Measurements from ENCODE around the gene COL6A1. TPM values are rescaled to one million over a fixed set of nuclear protein-coding genes. Genes with fewer than 3 reads are reported as not detected.

The COL6A1 gene
- total RNA-seq, 1 experiment from 2014 or later, result 221 TPM

DNA sequence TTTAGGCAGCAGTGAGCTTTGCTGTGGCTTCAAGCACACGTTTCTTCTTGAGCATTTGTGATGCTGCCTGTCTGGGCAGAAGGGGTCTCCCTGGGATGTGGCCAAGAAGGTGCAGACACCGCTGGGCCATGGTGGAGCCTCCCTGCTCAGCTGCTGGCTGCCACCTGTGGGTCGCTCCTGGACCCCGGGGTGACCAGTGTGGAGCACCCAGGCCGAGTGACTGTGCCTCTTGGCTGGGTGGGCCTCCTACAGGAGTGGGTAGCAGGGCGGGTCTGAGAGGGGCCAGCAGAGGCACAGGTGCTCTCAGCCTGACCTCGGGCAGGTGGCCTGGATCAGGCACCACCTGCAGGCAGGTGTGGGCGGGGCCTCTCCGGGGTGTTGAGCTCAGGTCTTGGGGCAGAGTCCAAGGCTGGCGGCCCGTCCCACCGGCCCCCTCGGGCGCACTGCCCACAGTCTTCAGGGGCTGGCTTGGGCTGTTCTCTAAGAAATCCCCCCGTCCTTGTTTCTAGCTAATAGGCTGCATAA is 42.0 kb upstream of the COL6A1 start (continued):
- TF ChIP-seq SOX15 (CRISPR knock-in tag; IDR thresholded peaks at IDR 0.05) (no peak), NR1H2 (CRISPR knock-in tag; IDR thresholded peaks at IDR 0.05) (no peak), SMAD4 (CRISPR knock-in tag; IDR thresholded peaks at IDR 0.05) (no peak), ATF1 (CRISPR knock-in tag; IDR thresholded peaks at IDR 0.05) (no peak), ZNF219 (CRISPR knock-in tag; IDR thresholded peaks at IDR 0.05; ENCODE audit: borderline replicate concordance) (no peak), PRRX2 (CRISPR knock-in tag; IDR thresholded peaks at IDR 0.05) (no peak), EMX1 (CRISPR knock-in tag; IDR thresholded peaks at IDR 0.05) (no peak), ETV6 (CRISPR knock-in tag; IDR thresholded peaks at IDR 0.05) (no peak)
- TF ChIP-seq, protein P1, sequence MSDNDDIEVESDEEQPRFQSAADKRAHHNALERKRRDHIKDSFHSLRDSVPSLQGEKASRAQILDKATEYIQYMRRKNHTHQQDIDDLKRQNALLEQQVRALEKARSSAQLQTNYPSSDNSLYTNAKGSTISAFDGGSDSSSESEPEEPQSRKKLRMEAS (CRISPR knock-in tag; IDR thresholded peaks at IDR 0.05), result no peak
- TF ChIP-seq, protein P2, sequence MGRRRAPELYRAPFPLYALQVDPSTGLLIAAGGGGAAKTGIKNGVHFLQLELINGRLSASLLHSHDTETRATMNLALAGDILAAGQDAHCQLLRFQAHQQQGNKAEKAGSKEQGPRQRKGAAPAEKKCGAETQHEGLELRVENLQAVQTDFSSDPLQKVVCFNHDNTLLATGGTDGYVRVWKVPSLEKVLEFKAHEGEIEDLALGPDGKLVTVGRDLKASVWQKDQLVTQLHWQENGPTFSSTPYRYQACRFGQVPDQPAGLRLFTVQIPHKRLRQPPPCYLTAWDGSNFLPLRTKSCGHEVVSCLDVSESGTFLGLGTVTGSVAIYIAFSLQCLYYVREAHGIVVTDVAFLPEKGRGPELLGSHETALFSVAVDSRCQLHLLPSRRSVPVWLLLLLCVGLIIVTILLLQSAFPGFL (CRISPR knock-in tag; IDR thresholded peaks at IDR 0.05; ENCODE audit: borderline replicate concordance), result no peak
- TF ChIP-seq, protein P3, sequence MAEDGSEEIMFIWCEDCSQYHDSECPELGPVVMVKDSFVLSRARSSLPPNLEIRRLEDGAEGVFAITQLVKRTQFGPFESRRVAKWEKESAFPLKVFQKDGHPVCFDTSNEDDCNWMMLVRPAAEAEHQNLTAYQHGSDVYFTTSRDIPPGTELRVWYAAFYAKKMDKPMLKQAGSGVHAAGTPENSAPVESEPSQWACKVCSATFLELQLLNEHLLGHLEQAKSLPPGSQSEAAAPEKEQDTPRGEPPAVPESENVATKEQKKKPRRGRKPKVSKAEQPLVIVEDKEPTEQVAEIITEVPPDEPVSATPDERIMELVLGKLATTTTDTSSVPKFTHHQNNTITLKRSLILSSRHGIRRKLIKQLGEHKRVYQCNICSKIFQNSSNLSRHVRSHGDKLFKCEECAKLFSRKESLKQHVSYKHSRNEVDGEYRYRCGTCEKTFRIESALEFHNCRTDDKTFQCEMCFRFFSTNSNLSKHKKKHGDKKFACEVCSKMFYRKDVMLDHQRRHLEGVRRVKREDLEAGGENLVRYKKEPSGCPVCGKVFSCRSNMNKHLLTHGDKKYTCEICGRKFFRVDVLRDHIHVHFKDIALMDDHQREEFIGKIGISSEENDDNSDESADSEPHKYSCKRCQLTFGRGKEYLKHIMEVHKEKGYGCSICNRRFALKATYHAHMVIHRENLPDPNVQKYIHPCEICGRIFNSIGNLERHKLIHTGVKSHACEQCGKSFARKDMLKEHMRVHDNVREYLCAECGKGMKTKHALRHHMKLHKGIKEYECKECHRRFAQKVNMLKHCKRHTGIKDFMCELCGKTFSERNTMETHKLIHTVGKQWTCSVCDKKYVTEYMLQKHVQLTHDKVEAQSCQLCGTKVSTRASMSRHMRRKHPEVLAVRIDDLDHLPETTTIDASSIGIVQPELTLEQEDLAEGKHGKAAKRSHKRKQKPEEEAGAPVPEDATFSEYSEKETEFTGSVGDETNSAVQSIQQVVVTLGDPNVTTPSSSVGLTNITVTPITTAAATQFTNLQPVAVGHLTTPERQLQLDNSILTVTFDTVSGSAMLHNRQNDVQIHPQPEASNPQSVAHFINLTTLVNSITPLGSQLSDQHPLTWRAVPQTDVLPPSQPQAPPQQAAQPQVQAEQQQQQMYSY (CRISPR knock-in tag; IDR thresholded peaks at IDR 0.05), result no peak
- TF ChIP-seq, protein P4, sequence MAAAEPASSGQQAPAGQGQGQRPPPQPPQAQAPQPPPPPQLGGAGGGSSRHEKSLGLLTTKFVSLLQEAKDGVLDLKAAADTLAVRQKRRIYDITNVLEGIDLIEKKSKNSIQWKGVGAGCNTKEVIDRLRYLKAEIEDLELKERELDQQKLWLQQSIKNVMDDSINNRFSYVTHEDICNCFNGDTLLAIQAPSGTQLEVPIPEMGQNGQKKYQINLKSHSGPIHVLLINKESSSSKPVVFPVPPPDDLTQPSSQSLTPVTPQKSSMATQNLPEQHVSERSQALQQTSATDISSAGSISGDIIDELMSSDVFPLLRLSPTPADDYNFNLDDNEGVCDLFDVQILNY (CRISPR knock-in tag; IDR thresholded peaks at IDR 0.05), result no peak

DNA sequence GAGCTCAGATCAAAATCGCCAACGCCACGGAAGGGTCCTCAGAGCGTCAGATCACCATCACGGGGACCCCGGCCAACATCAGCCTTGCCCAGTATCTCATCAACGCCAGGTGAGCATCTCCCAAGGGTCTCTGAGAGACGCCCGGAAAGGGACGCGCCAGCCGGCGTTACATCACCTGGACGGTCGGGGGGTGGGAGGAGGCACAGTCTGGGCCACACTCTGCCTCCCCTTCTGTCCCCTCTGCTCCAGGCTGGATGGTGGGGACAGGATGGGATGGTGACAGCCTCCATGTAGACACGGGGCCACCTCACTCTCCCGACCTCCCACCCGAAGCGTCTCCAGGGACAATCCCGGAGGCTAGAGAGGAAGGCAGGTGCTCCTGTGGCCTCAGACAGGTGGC is 41.5 kb upstream of the COL6A1 start:
- Mint-ChIP-seq H3K27ac (no peak overlapping the region), H3K36me3 (peaks cover 15% of the 10 kb centered on the region), H3K4me1 (no peaks in the 10 kb centered on the region), H3K27me3 (ENCODE audit: low read depth) (peaks cover 27% of the 10 kb centered on the region), H3K4me3 (no peak overlapping the region), H3K9me3 (peaks cover 25% of the 10 kb centered on the region)
- ChIA-PET CTCF (interaction anchor here (1.2 kb wide), 1 partner anchor 12 kb away, joined by 3 read pairs; no protein-coding TSS in a partner anchor), POLR2A (no interaction called here)
- no peak for TF ChIP-seq IRF2 (CRISPR knock-in tag; IDR thresholded peaks at IDR 0.05; ENCODE audit: borderline replicate concordance, low read depth)
- TF ChIP-seq ELF4 (CRISPR knock-in tag; IDR thresholded peaks at IDR 0.05; ENCODE audit: low read depth), result no peak
- TF ChIP-seq, protein P5, sequence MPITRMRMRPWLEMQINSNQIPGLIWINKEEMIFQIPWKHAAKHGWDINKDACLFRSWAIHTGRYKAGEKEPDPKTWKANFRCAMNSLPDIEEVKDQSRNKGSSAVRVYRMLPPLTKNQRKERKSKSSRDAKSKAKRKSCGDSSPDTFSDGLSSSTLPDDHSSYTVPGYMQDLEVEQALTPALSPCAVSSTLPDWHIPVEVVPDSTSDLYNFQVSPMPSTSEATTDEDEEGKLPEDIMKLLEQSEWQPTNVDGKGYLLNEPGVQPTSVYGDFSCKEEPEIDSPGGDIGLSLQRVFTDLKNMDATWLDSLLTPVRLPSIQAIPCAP (CRISPR knock-in tag; IDR thresholded peaks at IDR 0.05), result no peak
- TF ChIP-seq GABPB1 (CRISPR knock-in tag; IDR thresholded peaks at IDR 0.05), result no peak
- TF ChIP-seq, protein P3 (CRISPR knock-in tag; IDR thresholded peaks at IDR 0.05), result no peak
- TF ChIP-seq, protein P6, sequence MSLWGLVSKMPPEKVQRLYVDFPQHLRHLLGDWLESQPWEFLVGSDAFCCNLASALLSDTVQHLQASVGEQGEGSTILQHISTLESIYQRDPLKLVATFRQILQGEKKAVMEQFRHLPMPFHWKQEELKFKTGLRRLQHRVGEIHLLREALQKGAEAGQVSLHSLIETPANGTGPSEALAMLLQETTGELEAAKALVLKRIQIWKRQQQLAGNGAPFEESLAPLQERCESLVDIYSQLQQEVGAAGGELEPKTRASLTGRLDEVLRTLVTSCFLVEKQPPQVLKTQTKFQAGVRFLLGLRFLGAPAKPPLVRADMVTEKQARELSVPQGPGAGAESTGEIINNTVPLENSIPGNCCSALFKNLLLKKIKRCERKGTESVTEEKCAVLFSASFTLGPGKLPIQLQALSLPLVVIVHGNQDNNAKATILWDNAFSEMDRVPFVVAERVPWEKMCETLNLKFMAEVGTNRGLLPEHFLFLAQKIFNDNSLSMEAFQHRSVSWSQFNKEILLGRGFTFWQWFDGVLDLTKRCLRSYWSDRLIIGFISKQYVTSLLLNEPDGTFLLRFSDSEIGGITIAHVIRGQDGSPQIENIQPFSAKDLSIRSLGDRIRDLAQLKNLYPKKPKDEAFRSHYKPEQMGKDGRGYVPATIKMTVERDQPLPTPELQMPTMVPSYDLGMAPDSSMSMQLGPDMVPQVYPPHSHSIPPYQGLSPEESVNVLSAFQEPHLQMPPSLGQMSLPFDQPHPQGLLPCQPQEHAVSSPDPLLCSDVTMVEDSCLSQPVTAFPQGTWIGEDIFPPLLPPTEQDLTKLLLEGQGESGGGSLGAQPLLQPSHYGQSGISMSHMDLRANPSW (CRISPR knock-in tag; conservative IDR thresholded peaks at IDR 0.05; ENCODE audit: low read depth), result no peak
- TF ChIP-seq ETV6 (CRISPR knock-in tag; IDR thresholded peaks at IDR 0.05), result no peak
- DNase-seq (ENCODE audit: low spot score), result no peak
- no peak for ATAC-seq
